D721Med (cell line): ENCODE measurements around the gene COPS8.

Source experiments
- DNase-seq: peaks from one replicate; pipeline ENCODE4 v3.0.0; 2011; ENCODE audit warnings: low spot score; ENCODE audit not compliant: insufficient read length
- FAIRE-seq: peaks from 2 replicates; lab custom pipeline; 2011; peaks lifted over from hg19 to GRCh38; lab: Jason Lieb, UNC
- CTCF ChIP-seq: IDR thresholded peaks from 2 replicates; pipeline ENCODE4 v1.5.1; 2012; ENCODE audit warnings: mild to moderate bottlenecking, control low read depth; ENCODE audit not compliant: insufficient read depth; ENCODE audit errors: missing control alignments

The COPS8 gene

GRCh38 chr2:237115870-237116269 lies 30.2 kb downstream of the COPS8 start:
- no peak for DNase-seq
- FAIRE-seq = no peak
- no peak for TF ChIP-seq CTCF

GRCh38 chr2:237116431-237116830 lies 30.7 kb downstream of the COPS8 start:
- no peak for TF ChIP-seq CTCF
- DNase-seq (no peak), FAIRE-seq (no peak)

- no peak for FAIRE-seq
- no peak for TF ChIP-seq CTCF
- no peak for DNase-seq
Measured at GRCh38 chr2:237118025-237118424, 32.3 kb downstream of the COPS8 start.

GRCh38 chr2:237118561-237119155 lies 33.0 kb downstream of the COPS8 start:
- no peak for TF ChIP-seq CTCF
- DNase-seq (no peak), FAIRE-seq (no peak)

- TF ChIP-seq CTCF = no peak
- no peak for DNase-seq
- FAIRE-seq = no peak
Measured at GRCh38 chr2:237120916-237121315, 35.2 kb downstream of the COPS8 start.

GRCh38 chr2:237121321-237121720 lies 35.6 kb downstream of the COPS8 start:
- TF ChIP-seq CTCF = no peak
- FAIRE-seq = no peak
- DNase-seq = no peak

- TF ChIP-seq CTCF = peak; percentile 50
- DNase-seq = no peak
- FAIRE-seq = no peak
Measured at GRCh38 chr2:237122214-237122666, 36.6 kb downstream of the COPS8 start.
